HG02970 (cell line): ENCODE results near the gene NEDD4L.

Experiments used
- ATAC-seq: cut with Tn5 transposase; IDR thresholded peaks from one replicate; pipeline ENCODE4 v1.9.1; 2021; ENCODE audit warnings: mild to moderate bottlenecking, moderate library complexity, moderate number of reproducible peaks; ENCODE audit not compliant: unreplicated experiment, low FRiP score

The NEDD4L gene

DNA sequence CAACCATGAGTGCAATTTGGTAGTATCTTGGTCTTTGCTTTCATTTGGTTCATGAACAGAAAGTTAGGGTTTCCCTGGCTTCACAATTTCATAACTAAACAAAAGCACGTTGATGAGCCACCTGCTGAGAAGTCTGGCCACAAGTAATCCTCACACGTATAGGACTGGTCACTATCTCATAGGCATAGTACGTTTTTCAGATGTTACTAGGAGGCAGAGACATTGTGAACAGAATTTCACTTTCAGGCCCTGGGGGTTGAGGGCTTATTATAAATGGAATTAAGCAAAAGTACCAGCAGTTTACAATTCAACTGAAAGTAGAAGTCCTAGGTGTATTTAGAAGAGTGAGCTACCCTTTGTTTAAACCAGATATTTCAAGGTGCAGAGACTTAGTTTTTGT, 307.8 kb downstream of the NEDD4L start:
- ATAC-seq = no peak

DNA sequence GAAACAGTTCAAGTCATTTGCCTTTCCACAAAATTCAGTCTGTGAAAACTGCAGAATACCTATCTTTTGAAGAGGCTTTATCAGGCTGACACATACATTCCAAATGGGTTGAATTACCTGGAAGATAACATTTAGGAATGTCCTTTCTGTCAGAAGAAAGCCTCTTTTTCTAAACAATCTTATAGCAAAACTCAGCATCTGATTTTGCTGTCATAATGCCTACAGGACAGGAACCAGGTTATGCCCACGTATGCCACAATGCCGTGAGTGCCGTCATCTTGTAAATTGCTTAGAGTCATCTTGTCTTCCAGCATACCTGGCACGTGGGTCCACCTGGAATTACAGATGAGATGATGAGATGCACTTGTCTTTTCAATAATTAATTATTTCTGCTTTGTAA, 309.6 kb downstream of the NEDD4L start:
- ATAC-seq = no peak

DNA sequence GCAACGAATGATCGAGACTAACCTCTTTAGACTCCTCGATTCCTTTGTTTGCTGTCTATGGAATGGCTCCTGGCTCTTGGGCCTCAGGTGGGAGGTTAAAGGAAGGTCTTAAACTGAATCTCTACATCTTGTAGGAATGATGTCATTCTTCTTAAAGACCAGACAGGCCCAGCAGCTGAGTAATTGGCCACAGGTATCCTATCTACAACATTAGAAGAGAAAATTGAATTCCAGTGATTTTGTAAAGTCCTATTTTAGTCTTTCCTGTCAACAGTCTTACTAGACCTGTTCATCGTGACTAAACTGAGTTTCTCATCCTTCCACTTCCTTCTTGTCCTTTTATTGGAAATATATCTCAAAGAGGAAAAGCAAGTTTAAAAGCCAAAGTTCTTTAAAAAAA, 310.0 kb downstream of the NEDD4L start:
- ATAC-seq = no peak

DNA sequence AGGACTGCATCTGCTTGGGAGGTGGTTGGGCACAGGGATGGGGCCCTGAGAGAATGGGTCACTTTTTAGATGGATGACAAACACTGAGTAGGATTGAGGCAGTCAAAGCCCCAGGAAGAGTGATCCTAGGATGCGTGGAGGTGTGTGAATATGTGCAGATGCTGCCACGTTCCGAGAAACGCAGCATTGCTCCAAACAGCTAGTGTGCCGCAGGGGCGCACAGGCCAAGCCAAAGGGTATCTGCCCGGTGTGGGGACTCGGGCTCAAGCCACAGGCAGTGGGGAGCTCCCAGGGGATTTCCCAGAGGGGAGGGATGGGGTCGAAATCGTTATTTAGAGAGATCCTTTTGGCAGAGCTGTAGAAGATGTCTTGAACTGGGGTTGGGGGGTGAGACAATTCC, 310.8 kb downstream of the NEDD4L start:
- ATAC-seq = no peak

DNA sequence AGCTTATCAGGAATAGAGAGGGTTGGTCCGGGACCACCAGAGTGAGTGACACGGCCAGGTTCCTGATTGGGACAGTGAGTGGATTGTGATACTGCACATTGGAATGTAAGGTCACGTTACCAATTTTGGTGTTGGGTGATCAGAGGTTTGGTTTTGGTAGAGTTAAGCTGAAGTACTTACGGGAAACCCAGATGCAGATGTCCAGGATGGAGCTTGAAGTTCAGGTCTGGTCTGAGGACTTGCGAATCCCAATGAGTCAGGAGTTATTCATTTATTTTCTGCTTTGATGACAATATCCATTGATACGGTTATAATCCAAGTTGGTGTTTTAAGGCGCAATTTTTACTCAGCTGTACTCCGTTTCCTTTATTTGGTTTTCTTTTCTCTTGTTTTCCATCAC, 311.2 kb downstream of the NEDD4L start:
- no peak for ATAC-seq

DNA sequence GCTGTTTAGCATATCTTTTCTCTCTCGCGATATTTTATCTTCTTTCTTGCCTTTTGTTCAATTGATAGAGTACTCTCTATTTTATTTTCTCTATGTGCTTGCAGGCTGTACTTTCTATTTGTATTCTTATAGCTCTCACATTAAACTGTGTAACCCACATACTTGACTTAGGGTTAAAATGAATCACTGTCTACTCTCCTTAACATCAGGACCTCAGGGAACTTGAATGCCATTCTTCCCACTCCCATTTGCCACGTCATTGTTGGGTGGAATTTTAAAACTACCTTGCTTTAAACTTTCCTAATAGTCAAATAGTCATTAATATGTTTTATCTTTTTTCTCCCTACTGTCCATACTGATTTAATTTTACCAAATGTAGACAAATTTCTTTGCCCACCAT, 315.2 kb downstream of the NEDD4L start:
- no peak for ATAC-seq

DNA sequence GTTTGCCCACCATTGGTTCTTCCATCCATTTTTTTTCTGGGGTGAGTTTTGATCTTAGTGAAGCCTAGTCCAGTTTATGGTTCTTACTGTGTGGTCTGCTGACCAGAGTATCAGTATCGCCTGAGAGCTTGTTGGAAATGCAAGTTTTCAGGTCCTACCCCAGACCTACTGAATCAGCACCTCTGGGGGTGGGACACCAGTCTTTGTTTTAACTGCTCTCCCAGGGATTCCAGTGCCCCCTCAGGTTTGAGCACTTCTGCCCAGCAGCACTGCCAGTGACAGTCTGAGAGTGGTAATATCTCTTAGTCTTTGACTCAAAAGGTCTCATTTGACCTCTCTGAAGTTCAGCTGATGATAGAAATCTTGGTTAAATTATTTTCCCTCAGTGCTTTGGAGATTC, 315.6 kb downstream of the NEDD4L start:
- no peak for ATAC-seq

DNA sequence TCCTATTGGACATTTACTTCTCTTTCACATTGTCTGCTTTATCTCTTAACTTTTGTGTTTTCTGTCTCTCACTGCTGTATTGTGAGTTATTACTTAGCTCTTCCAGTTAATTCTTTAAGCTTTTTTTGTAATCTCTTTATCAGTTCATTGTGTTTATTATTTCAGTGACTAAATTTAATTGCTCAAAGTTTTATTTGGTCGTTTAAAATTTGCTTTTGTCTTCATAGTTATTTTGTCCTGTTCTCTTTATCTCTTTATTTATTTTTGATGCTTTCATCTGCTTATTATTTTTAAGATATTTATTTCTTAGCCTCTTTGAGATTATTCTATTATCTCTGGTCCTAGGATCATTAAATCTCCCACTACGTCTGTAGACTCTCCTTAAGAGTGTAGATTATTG, 316.3 kb downstream of the NEDD4L start:
- ATAC-seq = no peak

DNA sequence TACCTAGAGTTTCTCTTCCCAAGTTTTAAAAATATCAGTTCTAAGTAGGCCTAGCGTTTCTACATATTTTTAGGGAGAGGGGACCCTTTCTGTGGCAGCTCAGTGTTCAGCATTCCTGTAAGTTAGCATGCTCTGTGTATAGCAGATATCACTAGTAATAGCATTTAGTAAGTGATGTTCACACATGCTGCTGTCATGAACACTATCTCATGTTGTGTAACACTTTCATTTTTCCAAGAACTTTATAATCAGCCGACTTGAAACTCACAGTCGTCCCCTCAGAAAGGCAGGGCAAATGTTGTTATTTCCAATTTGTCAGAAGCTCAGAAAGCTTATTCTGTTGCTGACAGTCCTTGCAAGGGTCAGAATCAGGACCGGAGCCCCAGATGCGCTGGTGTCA, 317.2 kb downstream of the NEDD4L start:
- ATAC-seq = no peak

DNA sequence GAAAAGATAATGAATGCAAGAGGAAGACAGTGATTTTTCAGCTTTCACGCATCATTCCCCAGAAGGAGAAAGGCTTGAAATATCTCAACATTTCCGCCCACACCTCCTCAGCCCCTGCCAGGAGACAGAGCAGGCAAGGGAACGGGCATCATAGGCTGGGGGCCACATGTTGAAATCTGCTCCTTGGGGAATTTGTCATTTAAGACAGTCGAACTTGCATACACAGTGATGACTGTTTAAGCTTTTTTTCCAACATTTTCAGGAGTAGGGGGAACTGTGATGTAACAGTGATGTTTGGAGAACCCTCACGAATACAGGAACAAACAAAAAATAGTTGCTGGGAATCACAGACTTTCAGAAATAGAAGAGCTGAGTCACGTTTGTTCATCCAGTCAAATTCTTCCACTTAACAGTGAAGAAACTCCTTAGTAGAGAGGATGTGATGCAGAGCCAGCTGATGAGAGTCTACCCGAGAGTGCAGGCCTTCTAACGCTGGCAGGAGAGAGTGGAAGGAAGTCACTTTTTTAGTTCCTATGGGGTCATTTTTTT, 318.1 kb downstream of the NEDD4L start:
- ATAC-seq = no peak

DNA sequence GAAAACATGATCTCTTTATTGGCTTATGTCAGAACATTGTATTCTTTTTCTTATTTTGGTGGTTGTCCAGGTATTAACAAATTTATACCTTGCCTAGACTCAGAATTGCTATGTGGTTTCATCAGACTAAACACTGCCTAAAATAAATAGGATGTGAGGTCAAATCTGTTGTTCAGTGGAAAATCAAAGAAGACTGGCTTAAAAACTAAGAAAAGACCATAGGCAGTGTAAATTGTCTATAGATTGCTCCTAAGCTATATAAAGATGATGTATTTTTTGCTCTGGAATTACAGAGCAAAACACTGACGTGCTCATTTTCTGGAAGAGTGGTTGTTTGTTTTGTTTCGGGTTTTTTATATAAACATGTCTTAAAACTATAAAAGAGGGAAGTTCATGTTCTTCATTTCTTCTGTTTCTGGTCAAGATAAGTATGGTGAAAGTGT, 318.8 kb downstream of the NEDD4L start:
- ATAC-seq = no peak

DNA sequence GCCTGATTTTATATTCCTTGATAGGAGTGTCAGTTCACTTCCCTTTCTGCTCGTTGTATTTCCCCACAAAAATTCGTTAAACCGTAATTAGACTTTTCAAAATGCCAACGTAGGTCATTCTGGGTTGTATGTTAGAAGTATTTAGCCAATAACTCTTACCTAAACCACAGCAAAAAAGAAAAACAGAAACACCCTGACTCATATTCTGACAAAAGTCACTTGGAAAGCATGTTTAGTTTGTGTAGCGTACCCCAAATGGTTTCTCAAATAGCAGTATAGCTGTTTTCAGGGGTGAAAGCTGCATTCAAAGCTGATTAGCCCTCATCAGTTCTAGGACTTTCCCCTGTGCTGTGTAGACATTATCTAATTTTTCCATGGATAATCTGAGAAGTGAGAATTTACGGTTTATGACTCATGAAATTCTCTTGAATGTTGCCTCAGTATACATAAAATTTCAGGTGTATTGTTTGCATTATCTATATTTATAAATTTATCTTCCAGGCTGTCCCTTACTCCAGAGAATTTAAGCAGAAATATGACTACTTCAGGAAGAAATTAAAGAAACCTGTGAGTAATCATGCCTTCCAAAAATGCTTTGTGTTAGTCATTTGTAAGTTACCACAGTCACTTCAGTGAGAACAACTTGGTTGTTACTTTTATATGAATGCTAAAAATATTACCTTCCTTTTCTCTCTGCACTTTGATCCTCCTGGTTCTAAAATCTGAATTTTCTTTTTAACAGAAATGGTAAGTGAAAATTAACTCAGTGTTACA, 319.9 kb downstream of the NEDD4L start:
- ATAC-seq = no peak

DNA sequence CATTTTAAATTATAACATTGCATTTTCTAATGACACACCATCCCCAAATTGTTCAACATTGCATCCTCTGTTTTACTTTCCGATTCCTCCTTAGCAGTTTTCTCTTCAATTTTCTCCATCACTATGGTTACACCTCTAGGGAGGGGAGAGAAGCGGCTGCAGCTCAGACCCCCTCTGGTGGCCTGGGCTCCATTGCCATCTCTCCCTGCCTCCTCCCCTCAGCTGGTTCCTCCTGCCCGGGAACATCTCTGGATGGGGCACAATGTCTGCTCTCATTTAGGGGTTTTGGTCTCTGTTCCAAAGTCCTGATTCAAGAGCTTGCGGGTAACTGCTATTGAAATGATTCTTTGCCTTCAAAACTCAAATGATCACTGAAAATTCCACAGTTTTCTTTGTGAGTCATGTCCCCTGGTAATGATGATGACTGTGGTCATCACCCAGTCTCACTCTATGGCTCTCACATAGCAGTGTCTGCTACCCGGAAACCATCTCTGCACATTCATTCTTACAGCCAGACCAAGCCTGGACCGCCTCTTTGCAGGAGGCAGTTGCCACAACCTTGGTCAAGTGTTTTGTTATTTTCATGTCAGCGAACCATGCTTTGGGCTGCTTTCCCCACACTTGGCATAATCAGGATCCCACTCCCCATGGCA, 321.0 kb downstream of the NEDD4L start:
- ATAC-seq = no peak

DNA sequence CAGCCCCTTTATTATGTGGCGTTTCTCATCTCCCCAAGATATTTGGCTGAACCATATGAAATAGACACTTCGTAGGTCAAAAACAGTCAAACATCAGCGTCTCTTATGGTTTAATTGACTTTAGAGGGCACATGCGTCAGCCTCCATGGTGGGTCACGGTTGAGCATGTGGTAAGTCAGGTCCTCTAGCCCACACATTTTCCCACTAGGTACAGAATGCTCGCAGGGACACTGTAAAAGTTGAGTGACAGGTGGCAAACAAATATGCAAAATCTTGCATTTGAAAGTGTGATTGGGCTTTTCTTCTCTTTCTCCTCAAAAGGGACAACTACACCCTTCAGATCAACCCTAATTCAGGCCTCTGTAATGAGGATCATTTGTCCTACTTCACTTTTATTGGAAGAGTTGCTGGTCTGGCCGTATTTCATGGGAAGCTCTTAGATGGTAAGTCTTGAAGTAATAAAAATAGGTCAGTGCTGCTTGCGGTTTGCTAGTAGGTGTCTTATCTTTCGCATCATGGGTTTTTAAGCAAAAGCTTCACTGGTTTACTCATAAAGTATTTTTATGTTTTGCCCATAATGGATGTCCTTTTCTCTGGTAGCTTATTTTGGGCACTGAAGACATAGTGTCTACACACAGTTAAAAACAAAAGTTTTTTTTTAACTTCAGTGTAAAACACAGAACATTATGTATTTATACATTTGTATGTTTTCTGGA, 323.6 kb downstream of the NEDD4L start:
- no peak for ATAC-seq

DNA sequence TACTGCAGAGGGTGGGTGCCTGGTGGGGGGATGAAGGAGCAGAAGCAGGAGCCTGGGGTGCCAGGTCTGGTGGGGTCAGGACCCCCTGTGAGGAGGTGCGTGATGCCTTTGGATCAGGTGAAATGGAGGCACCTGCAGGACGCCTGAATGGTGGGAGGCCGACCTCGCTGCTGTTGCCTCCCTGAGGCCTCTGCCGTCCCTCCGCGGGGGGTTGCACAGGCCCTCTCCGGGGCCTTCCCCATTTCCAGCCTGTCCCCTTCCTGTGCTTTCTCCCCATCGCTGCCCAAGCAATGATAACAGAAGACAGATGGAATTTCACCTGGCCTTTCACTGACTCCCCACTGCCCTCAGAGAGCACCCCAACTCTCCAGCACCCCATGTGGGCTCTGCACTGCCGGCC, 325.6 kb downstream of the NEDD4L start:
- no peak for ATAC-seq

DNA sequence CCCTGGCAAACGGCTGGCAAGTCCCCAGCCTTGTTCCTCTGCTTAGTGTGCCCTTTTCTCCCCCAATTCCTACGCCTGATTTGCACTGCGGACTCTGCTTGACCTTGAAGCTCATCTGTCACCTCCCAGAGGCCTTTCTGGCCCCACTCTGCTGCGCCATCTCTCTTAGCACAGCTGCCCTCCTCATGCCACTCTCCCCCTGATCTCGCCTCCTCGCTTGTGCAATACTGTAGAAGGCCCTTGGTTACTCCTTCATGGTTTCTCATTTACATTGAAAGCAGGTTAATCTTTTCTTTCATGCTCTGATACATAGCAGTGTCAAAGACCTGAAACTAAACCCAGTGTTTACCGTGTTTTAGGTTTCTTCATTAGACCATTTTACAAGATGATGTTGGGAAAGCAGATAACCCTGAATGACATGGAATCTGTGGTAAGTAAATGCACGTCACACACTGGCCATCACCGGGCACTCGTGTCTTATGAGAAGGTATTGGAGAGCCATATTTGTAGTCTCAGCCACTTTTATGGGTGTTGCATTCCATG, 326.1 kb downstream of the NEDD4L start:
- ATAC-seq = no peak

DNA sequence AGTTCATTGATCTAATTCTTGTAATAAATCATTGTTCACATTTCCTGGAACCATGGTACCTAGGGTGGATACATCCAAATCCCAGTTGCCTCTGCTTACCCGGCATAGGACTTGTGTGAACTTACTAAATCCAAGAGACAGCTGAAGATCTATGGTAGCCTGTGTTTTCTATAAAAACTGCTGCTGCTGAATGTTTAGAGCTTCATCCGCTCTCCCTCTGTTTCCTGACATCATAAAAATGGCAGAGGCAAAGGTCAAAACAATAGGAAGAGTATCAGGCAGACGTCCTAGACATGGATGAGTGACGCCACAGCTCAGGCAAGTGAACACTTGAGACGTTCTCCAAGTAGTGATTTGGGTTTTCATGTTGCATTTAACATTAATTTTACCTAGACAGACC, 326.6 kb downstream of the NEDD4L start:
- ATAC-seq = no peak

DNA sequence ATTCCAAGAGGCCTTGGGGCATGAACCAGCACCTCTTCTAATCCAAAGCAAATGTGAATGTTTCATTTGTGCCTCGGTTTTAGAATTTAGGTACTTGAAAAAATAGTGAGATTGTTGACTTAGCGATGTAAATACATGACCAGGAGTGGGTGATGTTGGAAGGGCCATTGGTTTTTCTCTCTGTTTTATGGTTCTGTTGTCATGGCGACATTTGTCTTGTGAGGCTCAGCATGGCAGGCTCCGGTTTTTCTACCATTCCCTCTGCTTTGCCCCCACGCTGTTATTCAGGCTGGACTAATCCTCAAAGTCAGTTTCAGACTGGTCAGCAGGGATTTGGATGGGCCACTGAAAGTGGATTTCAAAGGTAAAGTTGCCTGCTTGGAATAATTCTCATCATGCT, 329.5 kb downstream of the NEDD4L start:
- ATAC-seq = no peak

DNA sequence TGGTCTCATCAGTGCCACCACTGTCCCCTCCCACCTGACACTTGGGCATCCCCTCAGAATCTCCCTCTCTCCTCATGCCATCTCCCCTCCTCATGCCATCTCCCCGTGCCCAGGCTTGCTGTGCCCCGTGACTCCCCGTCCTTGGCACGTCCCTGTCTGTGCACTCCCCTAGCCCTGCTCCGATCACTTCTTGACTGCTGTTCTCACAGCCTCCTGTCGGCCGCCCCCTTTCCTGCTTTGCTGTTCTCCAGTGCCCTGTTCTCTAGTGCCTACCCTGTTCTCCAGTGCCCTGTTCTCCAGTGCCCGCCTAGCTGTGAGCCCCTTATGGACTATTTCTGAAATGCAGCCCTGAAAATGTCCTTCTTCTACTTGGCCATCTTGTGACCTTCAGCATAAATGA, 331.0 kb downstream of the NEDD4L start:
- no peak for ATAC-seq

DNA sequence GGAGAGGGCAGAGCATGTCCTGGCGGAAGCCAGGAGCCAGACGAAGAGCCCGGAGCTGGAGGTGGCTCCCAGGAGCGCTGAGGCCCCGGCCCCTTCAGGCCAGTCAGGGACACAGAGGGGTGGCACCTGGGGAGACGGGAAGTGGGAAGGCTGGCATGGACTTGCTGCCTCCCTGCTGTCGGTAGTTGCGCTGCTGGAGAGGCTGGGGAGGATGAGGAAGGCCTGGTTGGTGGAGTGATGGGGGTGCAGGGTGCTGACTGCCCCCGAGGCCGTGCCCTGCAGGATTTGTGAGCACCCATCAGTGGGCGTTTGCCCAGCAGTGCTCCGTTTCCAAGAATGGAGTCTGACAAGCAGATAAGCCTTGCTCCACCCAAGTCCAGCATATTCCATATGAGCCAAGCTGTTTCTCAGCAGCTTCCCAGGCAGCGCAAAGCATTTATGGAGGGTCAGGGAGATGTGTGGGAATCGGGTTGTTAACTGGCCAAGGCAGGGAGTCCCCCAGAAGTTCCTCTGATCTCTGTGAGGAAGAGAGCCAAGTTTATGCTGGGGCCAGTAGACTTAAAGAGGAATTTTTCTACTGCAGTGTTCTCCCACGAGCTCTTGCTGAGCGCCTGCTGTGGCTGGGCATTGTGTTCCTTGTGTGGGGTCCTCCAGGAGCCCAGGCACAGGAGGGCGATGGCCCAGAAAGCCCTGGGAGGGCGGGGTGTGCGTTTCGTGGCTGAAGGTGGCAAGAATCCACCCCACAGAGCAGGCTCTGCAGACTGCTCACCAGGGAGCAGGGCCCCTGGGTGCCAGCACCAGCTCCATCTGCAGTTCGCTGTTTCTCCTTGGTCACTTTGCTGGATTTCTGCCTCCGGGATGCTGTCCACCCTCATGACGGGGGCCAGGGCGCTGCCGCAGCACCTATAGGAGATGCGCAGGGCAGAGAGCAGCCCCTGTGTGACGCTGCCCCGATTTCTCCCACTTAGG, 334.7 kb downstream of the NEDD4L start:
- ATAC-seq = no peak
